Activated T-helper 17 cell treated with anti-CD3 and anti-CD28 coated beads, Interleukin-2, amount 50 U/mL, for 72 hours (primary cell): Measurements from ENCODE around the gene RBBP6. TPM values are rescaled to one million over a fixed set of nuclear protein-coding genes. Genes with fewer than 3 reads are reported as not detected.
"Not testable (repeated sequence)": the region's sequence is repeated elsewhere in the genome, so short reads cannot be mapped to it uniquely, and the experiment has no call there.

ENCODE experiments used
- ATAC-seq: fragments of 150-1000 bp; cut with Tn5 transposase; replicated peaks from 2 replicates; pipeline ENCODE4 v1.10.0; 2021; ENCODE audit warnings: mild to moderate bottlenecking, moderate library complexity
- H3K27ac Mint-ChIP-seq: one replicate; pipeline ENCODE4 v1.8.0; 2022; ENCODE audit warnings: mixed read lengths
- H3K27me3 Mint-ChIP-seq: one replicate; pipeline ENCODE4 v1.8.0; 2022; ENCODE audit warnings: mixed read lengths
- H3K36me3 Mint-ChIP-seq: one replicate; pipeline ENCODE4 v1.8.0; 2022; ENCODE audit warnings: low read depth, mild to moderate bottlenecking, mixed read lengths
- H3K4me1 Mint-ChIP-seq: one replicate; pipeline ENCODE4 v1.8.0; 2022; ENCODE audit warnings: mixed read lengths
- H3K4me3 Mint-ChIP-seq: one replicate; pipeline ENCODE4 v1.8.0; 2022; ENCODE audit warnings: mild to moderate bottlenecking, mixed read lengths
- H3K9me3 Mint-ChIP-seq: one replicate; pipeline ENCODE4 v1.8.0; 2022; ENCODE audit warnings: mixed read lengths
- total RNA-seq, 2 donors: library from RNA; stranded (reverse); gene quantifications; one replicate each; pipeline ENCODE4 v1.2.3, GENCODE V29; 2022

RBBP6 gene
- total RNA-seq, 2 donors from 2014 or later = 51.6 to 88.8 TPM

DNA sequence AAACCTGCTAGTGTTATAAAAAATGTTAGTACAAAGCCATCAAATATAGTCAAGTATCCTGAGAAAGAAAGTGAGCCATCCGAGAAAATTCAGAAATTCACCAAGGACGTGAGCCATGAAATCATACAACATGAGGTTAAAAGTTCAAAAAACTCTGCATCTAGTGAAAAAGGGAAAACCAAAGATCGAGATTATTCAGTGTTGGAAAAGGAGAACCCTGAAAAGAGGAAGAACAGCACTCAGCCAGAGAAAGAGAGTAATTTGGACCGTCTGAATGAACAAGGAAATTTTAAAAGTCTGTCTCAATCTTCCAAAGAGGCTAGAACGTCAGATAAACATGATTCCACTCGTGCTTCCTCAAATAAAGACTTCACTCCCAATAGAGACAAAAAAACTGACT, 31.7 kb downstream of the RBBP6 start:
- Mint-ChIP-seq H3K36me3 (peaks cover 60% of the 10 kb centered on the region), H3K4me3 (no peak overlapping the region), H3K4me1 (no peaks in the 10 kb centered on the region), H3K9me3 (peaks cover 31% of the 10 kb centered on the region), H3K27me3 (no peaks in the 10 kb centered on the region), H3K27ac (no peak overlapping the region)
- no peak for ATAC-seq

DNA sequence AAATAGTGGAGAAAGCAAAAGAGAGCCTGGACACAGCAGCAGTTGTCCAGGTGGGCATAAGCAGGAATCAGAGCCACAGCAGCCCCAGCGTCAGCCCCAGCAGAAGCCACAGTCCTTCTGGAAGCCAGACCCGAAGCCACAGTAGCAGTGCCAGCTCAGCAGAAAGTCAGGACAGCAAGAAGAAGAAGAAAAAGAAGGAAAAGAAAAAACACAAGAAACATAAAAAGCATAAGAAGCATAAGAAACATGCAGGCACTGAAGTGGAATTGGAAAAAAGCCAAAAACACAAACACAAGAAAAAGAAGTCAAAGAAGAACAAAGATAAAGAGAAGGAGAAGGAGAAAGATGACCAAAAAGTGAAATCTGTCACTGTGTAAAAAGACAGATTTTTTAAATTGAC, 32.7 kb downstream of the RBBP6 start:
- no peak overlapping the region for H3K27ac Mint-ChIP-seq

DNA sequence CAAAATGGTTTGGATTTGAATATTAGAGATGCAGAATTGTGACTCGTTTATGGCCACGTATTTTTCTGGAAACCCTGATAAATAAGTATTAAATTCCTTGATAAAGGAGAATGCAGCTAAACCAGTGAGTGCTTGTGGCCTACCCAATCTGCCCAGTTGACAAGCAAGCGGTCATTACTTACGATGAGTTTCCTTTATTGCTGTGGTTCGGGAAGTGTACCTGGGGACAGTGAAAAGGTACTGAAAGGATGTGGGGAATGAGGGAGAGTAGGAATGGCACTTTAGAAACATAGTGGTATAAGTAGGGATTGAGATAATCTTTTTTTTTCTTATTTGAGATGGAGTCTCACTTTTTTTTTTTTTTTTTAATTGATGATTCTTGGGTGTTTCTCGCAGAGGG, 33.8 kb downstream of the RBBP6 start:
- peaks cover 31% of the 10 kb centered on the region for H3K9me3 Mint-ChIP-seq
- H3K27ac Mint-ChIP-seq = no peak overlapping the region
- no peak for ATAC-seq
- no peak overlapping the region for H3K4me3 Mint-ChIP-seq
- no peaks in the 10 kb centered on the region for H3K4me1 Mint-ChIP-seq
- peaks cover 39% of the 10 kb centered on the region for H3K36me3 Mint-ChIP-seq
- H3K27me3 Mint-ChIP-seq = no peaks in the 10 kb centered on the region

More for the DNA sequence above, 32.7 kb downstream of the RBBP6 start:
- no peak for ATAC-seq
- Mint-ChIP-seq H3K4me3 (no peak overlapping the region), H3K27me3 (no peaks in the 10 kb centered on the region), H3K9me3 (peaks cover 31% of the 10 kb centered on the region), H3K4me1 (no peaks in the 10 kb centered on the region), H3K36me3 (peaks cover 50% of the 10 kb centered on the region)

DNA sequence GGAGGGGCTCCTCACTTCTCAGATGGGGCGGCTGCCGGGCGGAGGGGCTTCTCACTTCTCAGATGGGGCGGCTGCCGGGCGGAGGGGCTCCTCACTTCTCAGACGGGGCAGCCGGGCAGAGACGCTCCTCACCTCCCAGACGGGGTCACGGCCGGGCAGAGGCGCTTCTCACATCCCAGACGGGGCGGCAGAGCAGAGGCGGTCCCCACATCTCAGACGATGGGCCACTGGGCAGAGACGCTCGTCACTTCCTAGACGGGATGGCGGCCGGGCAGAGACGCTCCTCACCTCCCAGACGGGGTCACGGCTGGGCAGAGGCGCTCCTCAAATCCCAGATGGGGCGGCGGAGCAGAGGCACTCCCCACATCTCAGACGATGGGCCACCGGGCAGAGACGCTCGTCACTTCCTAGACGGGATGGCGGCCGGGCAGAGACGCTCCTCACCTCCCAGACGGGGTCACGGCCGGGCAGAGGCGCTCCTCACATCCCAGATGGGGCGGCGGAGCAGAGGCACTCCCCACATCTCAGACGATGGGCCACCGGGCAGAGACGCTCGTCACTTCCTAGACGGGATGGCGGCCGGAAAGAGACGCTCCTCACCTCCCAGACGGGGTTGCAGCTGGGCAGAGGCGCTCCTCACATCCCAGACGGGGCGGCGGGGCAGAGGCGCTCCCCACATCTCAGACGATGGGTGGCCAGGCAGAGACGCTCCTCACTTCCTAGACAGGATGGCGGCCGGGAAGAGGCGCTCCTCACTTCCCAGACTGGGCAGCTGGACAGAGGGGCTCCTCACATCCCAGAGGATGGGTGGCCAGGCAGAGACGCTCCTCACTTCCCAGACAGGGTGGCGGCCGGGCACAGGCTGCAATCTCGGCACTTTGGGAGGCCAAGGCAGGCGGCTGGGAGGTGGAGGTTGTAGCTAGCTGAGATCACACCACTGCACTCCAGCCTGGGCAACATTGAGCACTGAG, 35.4 kb downstream of the RBBP6 start:
- Mint-ChIP-seq H3K9me3 (peaks cover 17% of the 10 kb centered on the region), H3K36me3 (peaks cover 22% of the 10 kb centered on the region)
- not testable (repeated sequence) for H3K4me3 Mint-ChIP-seq, H3K27me3 Mint-ChIP-seq, ATAC-seq, H3K27ac Mint-ChIP-seq, H3K4me1 Mint-ChIP-seq

DNA sequence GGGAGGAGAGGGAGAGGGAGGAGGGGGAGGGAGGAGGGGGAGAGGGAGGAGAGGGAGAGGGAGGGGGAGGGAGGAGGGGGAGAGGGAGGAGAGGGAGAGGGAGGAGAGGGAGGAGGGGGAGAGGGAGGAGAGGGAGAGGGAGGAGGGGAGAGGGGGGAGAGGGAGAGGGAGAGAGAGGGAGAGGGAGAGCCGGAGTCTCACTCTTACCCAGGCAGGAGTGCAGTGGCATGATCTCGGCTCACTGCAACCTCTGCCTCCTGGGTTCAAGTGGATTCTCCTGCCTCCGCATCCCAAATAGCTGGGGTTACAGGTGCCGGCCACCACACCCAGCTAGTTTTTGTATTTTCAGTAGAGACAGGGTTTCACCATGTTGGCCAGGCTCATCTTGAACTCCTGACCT, 36.4 kb downstream of the RBBP6 start:
- peaks cover 13% of the 10 kb centered on the region for H3K36me3 Mint-ChIP-seq
- not testable (repeated sequence) for ATAC-seq, H3K4me3 Mint-ChIP-seq, H3K27me3 Mint-ChIP-seq, H3K27ac Mint-ChIP-seq, H3K4me1 Mint-ChIP-seq
- H3K9me3 Mint-ChIP-seq = peaks cover 11% of the 10 kb centered on the region

DNA sequence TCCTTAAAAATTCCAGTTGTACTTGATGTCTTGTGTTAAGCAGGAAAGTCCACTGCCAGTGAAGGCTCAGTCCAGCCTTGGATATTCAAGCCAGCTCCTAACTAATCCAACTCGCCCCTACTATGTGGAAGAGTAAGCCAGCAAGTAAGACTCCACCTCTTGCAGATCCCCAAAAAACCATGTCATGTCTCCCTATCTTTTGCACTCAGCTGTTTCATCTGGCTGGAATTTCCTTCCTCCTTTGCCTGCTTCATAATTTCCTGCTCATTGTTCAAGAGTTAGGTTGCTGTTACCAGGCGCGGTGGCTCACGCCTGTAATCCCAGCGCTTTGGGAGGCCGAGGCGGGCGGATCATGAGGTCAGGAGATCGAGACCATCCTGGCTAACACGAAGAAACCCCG, 37.8 kb downstream of the RBBP6 start:
- H3K9me3 Mint-ChIP-seq = peaks cover 2% of the 10 kb centered on the region
- ATAC-seq = no peak
- no peak overlapping the region for H3K4me3 Mint-ChIP-seq
- no peaks in the 10 kb centered on the region for H3K27me3 Mint-ChIP-seq
- no peak overlapping the region for H3K27ac Mint-ChIP-seq
- no peaks in the 10 kb centered on the region for H3K36me3 Mint-ChIP-seq
- H3K4me1 Mint-ChIP-seq = no peaks in the 10 kb centered on the region

DNA sequence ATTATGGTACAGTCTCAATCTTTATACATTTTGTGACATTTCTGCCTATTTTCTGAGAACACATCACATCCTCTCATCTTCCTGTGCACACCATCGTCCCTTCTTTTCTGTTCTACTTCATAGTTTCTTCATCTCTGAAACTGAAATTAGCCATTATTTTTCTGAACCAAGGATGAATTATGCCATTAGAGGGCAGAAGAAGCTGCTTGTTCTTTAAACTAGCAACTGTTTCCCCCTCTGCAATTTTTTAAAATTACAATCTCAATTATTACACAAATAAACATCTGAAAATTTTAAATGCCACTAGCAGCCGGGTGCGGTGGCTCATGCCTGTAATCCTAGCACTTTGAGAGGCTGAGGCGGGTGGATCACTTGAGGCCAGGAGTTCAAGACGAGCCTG, 41.3 kb downstream of the RBBP6 start:
- Mint-ChIP-seq H3K9me3 (no peaks in the 10 kb centered on the region), H3K4me3 (no peak overlapping the region), H3K4me1 (peaks cover 4% of the 10 kb centered on the region), H3K36me3 (no peaks in the 10 kb centered on the region), H3K27ac (no peak overlapping the region), H3K27me3 (peaks cover 6% of the 10 kb centered on the region)
- ATAC-seq = no peak

DNA sequence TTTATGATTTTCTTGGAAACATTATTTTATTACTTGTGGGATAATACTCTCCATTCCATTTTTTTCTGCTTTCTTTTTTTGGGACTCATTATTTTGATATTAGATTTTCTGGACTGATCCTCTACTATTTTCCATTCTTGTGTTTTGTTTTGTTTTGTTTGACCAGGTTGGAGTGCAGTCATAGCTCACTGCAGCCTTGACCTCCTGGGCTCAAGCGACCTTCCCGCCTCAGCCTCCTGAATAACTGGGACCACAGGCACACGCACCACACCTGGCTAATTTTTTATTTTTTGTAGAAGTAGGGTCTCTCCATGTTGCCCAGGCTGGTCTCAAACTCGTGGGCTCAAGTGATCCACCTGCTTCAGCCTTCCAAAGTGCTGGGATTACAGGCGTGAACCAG, 44.1 kb downstream of the RBBP6 start:
- H3K4me3 Mint-ChIP-seq = no peak overlapping the region
- H3K27ac Mint-ChIP-seq = no peak overlapping the region
- H3K36me3 Mint-ChIP-seq = no peaks in the 10 kb centered on the region
- H3K4me1 Mint-ChIP-seq = peaks cover 9% of the 10 kb centered on the region
- no peaks in the 10 kb centered on the region for H3K9me3 Mint-ChIP-seq
- peaks cover 12% of the 10 kb centered on the region for H3K27me3 Mint-ChIP-seq
- ATAC-seq = no peak

DNA sequence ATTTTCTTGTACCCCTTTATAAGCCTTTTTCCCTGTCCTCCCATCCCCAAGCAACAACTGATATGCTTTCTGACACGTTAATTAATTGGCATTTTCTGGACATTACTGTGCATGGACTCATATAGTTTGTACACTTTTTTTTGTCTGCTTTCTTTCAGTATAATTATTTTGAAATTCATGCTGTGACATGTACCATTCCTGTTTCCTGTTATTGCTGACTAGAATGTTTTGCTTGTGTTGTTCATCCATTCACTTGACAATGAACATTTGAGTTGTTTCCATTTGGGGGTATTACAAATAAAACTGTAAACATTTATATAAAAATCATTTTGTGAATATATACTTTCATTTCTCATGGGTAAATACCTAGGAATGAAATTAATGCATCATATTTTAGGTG, 50.6 kb downstream of the RBBP6 start:
- peaks cover 9% of the 10 kb centered on the region for H3K4me1 Mint-ChIP-seq
- H3K9me3 Mint-ChIP-seq = no peaks in the 10 kb centered on the region
- no peak for ATAC-seq
- no peaks in the 10 kb centered on the region for H3K36me3 Mint-ChIP-seq
- peaks cover 13% of the 10 kb centered on the region for H3K27me3 Mint-ChIP-seq
- no peak overlapping the region for H3K27ac Mint-ChIP-seq
- no peak overlapping the region for H3K4me3 Mint-ChIP-seq

DNA sequence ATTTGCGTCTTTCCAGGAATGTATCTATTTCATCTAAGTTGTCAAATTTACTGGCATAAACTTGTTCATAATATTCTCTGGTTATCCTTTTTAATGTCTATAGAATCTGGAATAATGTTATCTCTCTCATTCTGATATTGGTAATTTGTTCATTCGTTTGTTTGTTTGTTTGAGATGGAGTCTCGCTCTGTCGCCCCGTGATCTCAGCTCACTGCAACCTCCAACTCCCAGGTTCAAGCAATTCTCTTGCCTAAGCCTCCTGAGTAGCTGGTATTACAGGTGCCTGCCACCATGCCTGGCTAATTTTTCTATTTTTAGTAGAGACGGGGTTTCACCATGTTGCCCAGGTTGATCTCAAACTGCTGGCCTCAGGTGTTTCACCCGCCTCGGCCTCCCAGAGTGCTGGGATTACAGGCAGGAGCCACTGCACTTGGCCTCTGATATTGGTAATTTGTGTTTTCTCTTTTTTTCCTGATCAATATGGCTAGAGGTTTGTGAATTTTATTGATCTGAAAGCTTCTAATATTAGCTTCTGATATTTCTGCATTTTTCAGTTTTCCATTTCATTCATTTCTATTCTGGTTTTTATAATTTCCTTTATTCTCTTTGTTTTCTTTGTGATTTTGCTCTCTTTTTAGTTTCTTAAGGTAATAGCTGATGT, 59.5 kb downstream of the RBBP6 start:
- H3K4me3 Mint-ChIP-seq = no peak overlapping the region
- H3K4me1 Mint-ChIP-seq = no peaks in the 10 kb centered on the region
- no peaks in the 10 kb centered on the region for H3K36me3 Mint-ChIP-seq
- peaks cover 12% of the 10 kb centered on the region for H3K27me3 Mint-ChIP-seq
- H3K9me3 Mint-ChIP-seq = no peaks in the 10 kb centered on the region
- no peak for ATAC-seq
- no peak overlapping the region for H3K27ac Mint-ChIP-seq

DNA sequence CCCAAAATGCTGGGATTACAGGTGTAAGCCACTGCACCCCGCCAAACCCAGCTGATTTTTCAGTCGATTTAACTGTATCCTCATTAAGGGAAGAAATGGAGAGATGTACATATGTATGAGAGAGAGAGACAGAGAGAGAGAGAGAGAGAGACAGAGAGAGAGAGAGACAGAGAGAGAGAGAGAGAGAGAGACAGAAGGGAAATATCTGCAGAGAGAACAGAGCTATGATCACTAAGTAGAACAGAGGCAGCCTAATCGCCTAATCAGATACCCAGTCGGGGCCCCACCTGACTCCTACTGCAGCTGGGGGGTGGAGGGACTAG, 70.0 kb downstream of the RBBP6 start:
- ATAC-seq = no peak
- H3K4me3 Mint-ChIP-seq = peak overlapping the region; percentile 28
- no peaks in the 10 kb centered on the region for H3K4me1 Mint-ChIP-seq
- peaks cover 1% of the 10 kb centered on the region for H3K9me3 Mint-ChIP-seq
- H3K27me3 Mint-ChIP-seq = peaks cover 53% of the 10 kb centered on the region
- H3K27ac Mint-ChIP-seq = no peak overlapping the region
- no peaks in the 10 kb centered on the region for H3K36me3 Mint-ChIP-seq

DNA sequence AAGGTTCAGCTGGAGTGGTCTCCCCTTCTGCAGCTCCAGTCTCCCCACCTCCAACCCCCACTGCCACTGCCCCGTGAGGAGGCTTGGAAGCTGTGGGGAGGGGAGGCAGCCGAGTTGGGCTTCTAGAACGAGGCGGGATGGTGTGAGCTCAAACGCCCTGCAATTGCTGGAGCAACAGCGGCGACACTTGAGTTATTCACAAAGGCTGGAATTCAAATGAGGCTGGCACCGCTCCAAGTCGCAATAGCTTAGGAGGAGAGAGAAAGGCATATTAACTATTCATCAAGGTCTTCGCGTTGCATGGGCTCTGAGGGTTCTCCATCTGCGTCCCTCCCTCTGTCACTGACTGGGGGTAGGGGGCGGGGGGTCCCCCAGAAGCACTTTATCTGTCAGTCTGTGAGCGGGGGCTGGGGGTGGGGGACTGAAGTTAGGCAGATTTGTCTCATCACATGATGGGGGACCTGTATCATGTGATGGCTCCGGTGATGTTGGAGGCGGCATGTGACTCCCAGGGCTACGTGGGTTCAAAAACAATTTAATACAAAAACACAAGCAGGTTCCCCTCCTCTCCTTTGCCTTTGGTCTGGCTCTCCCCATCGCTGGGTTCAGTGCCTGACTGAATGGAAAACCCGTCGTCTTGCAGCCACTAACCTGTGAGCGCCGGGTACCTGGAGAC, 70.5 kb downstream of the RBBP6 start:
- Mint-ChIP-seq H3K36me3 (no peaks in the 10 kb centered on the region), H3K9me3 (no peaks in the 10 kb centered on the region), H3K4me1 (no peaks in the 10 kb centered on the region), H3K4me3 (peak overlapping the region; percentile 28), H3K27ac (no peak overlapping the region), H3K27me3 (peaks cover 52% of the 10 kb centered on the region)
- no peak for ATAC-seq

DNA sequence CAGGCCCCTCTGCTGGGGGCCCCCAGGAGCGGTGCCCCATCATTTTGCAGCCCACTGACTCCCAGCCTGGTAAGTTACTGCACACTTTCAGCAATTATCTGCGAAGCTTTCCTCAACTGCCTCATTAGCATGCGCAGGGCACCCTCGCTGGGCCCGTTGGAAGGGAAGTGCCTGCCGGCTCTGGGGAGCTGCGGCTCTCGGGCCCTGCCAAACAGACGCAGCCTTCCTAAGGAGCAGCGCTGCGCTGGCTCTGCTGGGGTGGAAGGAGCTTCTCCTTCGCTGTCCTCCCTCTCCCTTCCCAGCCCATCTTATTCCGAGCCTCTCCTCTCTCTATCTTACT, 71.0 kb downstream of the RBBP6 start:
- ATAC-seq = no peak
- Mint-ChIP-seq H3K4me1 (peaks cover 4% of the 10 kb centered on the region), H3K27me3 (peaks cover 54% of the 10 kb centered on the region), H3K9me3 (no peaks in the 10 kb centered on the region), H3K27ac (no peak overlapping the region), H3K36me3 (no peaks in the 10 kb centered on the region), H3K4me3 (peak overlapping the region; percentile 28)

DNA sequence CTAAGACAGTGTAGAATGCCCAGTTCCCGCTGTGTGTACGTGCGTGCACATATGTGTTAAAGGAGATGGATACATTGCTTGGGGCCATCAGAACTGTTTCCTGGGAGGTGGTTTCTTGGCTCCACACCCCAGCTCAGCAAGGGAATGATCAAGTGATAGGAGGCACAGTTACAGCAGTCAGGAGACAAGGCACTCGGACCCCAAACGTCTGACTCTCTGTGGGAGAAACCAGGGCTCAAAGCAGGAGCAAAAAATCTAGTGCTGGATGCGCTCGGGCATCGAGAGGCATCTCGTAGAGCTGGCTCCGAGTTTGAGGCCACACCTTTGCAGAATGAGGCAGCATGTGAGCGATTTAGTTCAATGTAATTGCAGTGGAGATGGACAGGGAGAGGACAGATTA, 71.9 kb downstream of the RBBP6 start:
- H3K27me3 Mint-ChIP-seq = peaks cover 52% of the 10 kb centered on the region
- H3K4me3 Mint-ChIP-seq = peak overlapping the region; percentile 28

DNA sequence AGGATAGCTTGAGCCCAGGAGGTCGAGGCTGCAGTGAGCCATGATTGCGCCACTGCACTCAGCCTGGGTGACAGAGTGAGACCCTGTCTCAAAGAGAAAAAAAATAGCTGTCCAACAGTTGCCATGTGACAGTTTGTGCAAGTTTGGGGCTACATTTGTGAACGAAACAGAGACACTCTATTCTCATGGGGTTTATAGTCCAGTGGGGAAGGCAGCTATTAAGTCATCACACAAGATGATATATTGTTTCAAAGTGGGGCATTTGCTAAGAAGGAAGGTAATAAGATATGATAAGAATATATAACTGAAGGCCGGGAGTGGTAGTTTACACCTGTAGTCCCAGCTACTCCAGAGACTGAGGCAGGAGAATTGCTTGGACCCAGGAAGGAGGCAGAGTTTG, 73.3 kb downstream of the RBBP6 start:
- peaks cover 4% of the 10 kb centered on the region for H3K4me1 Mint-ChIP-seq
- no peak for ATAC-seq
- no peaks in the 10 kb centered on the region for H3K9me3 Mint-ChIP-seq
- no peak overlapping the region for H3K4me3 Mint-ChIP-seq
- no peaks in the 10 kb centered on the region for H3K36me3 Mint-ChIP-seq
- peaks cover 48% of the 10 kb centered on the region for H3K27me3 Mint-ChIP-seq
- no peak overlapping the region for H3K27ac Mint-ChIP-seq

More for the DNA sequence above, 71.9 kb downstream of the RBBP6 start:
- H3K9me3 Mint-ChIP-seq = no peaks in the 10 kb centered on the region
- H3K4me1 Mint-ChIP-seq = peaks cover 4% of the 10 kb centered on the region
- no peaks in the 10 kb centered on the region for H3K36me3 Mint-ChIP-seq
- no peak overlapping the region for H3K27ac Mint-ChIP-seq
- ATAC-seq = no peak
